GM23248 (cell line): ENCODE data around the gene RAPGEF2.

Experiments used
- EZH2 ChIP-seq: fragments of 200-600 bp; sonication (generic); IDR thresholded peaks from 2 replicates; pipeline ENCODE4 v1.6.1; 2018; ENCODE audit warnings: antibody characterized with exemption, mild to moderate bottlenecking; ENCODE audit not compliant: insufficient read depth, poor library complexity, severe bottlenecking
- EZH2phosphoT487 ChIP-seq: fragments of 200-600 bp; sonication (generic); IDR thresholded peaks from 2 replicates; pipeline ENCODE4 v1.6.1; 2018; ENCODE audit warnings: antibody characterized with exemption, moderate library complexity, mild to moderate bottlenecking, low read depth; ENCODE audit not compliant: insufficient read depth

- TF ChIP-seq EZH2 (no peak), EZH2phosphoT487 (no peak)
These were observed 4.5 kb downstream of the RAPGEF2 start for GRCh38 chr4:159107203-159107925.
